Mucosa of stomach (tissue), 1 donor: ENCODE results near the gene XYLT1.

Experiments
- H3K27me3 ChIP-seq: one replicate; pipeline ENCODE4 v1.7.0; 2013; ENCODE audit warnings: mild to moderate bottlenecking, low read length; ENCODE audit not compliant: control insufficient read depth, insufficient read depth
- H3K36me3 ChIP-seq: one replicate; pipeline ENCODE4 v1.7.0; 2013; ENCODE audit warnings: low read length; ENCODE audit not compliant: control insufficient read depth, insufficient read depth
- H3K4me1 ChIP-seq: one replicate; pipeline ENCODE4 v1.7.0; 2013; ENCODE audit warnings: mild to moderate bottlenecking, low read length; ENCODE audit not compliant: control insufficient read depth, insufficient read depth
- H3K4me3 ChIP-seq: one replicate; pipeline ENCODE4 v1.7.0; 2013; ENCODE audit warnings: low read length
- H3K9ac ChIP-seq: one replicate; pipeline ENCODE4 v1.7.0; 2013; ENCODE audit warnings: mild to moderate bottlenecking, low read length, moderate library complexity
- H3K9me3 ChIP-seq: one replicate; pipeline ENCODE4 v1.7.0; 2013; ENCODE audit warnings: mild to moderate bottlenecking, low read length, moderate library complexity; ENCODE audit not compliant: control insufficient read depth
- donor health status: Pancreatic carcinoma.

Gene XYLT1, protein sequence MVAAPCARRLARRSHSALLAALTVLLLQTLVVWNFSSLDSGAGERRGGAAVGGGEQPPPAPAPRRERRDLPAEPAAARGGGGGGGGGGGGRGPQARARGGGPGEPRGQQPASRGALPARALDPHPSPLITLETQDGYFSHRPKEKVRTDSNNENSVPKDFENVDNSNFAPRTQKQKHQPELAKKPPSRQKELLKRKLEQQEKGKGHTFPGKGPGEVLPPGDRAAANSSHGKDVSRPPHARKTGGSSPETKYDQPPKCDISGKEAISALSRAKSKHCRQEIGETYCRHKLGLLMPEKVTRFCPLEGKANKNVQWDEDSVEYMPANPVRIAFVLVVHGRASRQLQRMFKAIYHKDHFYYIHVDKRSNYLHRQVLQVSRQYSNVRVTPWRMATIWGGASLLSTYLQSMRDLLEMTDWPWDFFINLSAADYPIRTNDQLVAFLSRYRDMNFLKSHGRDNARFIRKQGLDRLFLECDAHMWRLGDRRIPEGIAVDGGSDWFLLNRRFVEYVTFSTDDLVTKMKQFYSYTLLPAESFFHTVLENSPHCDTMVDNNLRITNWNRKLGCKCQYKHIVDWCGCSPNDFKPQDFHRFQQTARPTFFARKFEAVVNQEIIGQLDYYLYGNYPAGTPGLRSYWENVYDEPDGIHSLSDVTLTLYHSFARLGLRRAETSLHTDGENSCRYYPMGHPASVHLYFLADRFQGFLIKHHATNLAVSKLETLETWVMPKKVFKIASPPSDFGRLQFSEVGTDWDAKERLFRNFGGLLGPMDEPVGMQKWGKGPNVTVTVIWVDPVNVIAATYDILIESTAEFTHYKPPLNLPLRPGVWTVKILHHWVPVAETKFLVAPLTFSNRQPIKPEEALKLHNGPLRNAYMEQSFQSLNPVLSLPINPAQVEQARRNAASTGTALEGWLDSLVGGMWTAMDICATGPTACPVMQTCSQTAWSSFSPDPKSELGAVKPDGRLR

GRCh38 chr16:17470908-17471718, at the start of gene XYLT1:
Gene XYLT1, minus strand, starts transcription at chr16:17470960. Its CDS starts 164 bp downstream, at chr16:17470796.
- peaks cover 3% of the 10 kb centered on the region for H3K27me3 ChIP-seq

GRCh38 chr16:17520111-17520510, 49.4 kb upstream of the XYLT1 start:
- Histone ChIP-seq H3K36me3 (no peaks in the 10 kb centered on the region), H3K27me3 (peaks cover 4% of the 10 kb centered on the region), H3K4me3 (no peak overlapping the region), H3K4me1 (no peaks in the 10 kb centered on the region), H3K9me3 (no peaks in the 10 kb centered on the region), H3K9ac (no peak overlapping the region)

More at GRCh38 chr16:17470908-17471718, at the start of gene XYLT1:
- peak within 1 kb of the TSS; percentile 66 for H3K4me3 ChIP-seq
- peak within 1 kb of the TSS; percentile 66 for H3K9ac ChIP-seq
- H3K36me3 ChIP-seq: no peaks in the 10 kb centered on the region
- H3K9me3 ChIP-seq: no peaks in the 10 kb centered on the region
- peaks cover 28% of the 10 kb centered on the region for H3K4me1 ChIP-seq

DNA sequence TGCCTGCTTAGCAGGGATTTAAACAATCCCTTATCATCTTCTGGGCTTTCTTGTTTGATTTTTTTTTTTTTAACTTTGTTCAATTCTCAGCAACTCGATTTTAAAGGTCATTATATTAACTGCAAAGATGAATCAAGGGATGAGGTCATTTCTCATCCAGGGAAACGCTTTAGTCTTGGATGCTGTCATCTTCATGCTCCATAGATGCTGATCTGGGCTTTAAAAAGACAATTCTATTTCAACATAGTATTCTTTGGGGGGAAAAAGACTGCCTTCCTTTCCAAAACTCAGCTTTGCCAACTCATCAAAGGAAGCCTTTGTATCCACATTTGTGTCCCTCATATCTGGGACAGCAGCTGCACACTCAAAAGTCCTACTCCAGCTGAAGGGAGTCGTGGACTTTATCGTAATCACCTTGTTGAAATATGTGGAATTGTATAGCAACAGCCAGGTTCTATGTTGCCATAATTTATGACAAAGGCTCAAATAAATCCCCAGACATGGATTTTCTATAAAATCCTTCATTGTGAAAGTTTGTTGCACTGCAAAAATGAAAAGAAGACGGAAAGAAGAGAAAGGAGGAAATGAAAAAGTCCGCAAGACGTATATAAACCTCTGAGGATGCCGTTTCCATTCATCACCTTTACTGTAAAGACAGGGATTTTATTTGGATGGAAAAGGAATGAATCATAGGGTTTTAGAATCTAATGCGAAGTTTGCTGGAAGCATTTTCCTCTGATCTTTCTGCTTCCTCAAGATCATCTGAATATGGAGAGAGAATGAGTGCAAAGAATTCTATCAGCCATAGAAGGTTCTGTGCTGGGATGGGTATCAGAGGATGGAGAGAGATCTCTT, 48.6 kb upstream of the XYLT1 start:
- Histone ChIP-seq H3K4me3 (no peak overlapping the region), H3K9me3 (no peaks in the 10 kb centered on the region), H3K27me3 (peaks cover 4% of the 10 kb centered on the region), H3K4me1 (no peaks in the 10 kb centered on the region), H3K9ac (no peak overlapping the region), H3K36me3 (no peaks in the 10 kb centered on the region)

DNA sequence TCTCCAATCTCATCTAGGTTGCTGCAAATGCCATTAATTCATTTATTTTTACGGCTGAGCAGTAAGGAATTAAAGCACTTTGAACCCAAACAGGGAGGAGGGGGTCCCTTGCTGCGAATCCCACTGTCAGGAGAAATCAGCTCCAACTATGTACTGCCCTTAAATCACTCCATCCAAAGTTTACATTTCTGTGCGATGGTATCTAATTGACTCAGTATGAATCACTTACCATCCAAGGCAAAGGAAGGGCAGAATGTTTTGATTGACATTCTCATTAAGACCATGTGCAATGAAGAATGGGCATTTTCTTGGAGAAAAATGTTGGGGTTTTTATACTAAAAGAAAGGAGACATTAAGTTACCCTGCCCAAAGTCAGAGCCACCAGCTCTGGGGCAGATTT, 47.7 kb upstream of the XYLT1 start:
- H3K36me3 ChIP-seq: no peaks in the 10 kb centered on the region

DNA sequence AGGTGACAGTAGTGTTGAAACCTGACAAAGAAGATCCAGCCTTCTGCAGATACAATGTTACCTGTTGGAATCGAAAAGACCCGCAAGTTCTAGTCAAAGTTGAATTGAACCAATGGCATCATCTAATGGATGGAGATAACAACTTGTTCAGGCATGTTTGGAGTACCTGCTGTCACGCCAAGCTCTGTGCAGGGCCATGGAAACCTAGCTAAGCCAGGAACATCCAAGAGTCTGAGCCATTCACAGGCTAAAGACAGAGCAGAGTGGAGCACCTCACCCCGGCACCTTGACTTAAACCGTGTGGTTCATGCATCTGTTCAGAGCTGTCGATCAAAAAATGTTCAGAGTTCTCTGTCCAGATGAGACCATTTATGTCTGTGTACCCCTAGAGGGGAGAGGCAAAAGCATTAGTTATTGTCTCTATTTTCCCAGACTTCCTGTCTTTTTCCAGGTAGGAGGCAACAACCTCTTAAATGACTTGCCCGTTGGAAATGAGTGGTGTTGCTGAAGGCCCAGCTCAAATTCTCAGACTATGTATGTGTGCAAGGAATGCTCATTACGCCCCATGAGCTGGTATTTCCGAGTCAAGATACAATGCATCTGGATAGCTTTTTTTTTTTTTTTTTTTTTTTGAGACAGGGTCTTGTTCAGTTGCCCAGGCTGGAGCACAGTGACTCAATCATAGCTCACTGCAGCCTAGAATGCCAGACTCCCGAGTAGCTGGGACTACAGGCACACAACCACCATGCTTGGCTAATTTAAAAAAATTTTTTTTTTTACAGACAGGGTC, 44.9 kb upstream of the XYLT1 start:
- no peaks in the 10 kb centered on the region for H3K4me1 ChIP-seq
- no peaks in the 10 kb centered on the region for H3K36me3 ChIP-seq
- no peaks in the 10 kb centered on the region for H3K9me3 ChIP-seq
- no peak overlapping the region for H3K9ac ChIP-seq
- peaks cover under 1% of the 10 kb centered on the region for H3K27me3 ChIP-seq
- no peak overlapping the region for H3K4me3 ChIP-seq

More for the DNA sequence above, 47.7 kb upstream of the XYLT1 start:
- Histone ChIP-seq H3K4me3 (no peak overlapping the region), H3K9ac (no peak overlapping the region), H3K27me3 (peaks cover 4% of the 10 kb centered on the region), H3K9me3 (no peaks in the 10 kb centered on the region), H3K4me1 (no peaks in the 10 kb centered on the region)

GRCh38 chr16:17512636-17513220, 42.0 kb upstream of the XYLT1 start:
- H3K4me1 ChIP-seq: no peaks in the 10 kb centered on the region
- no peak overlapping the region for H3K9ac ChIP-seq
- H3K9me3 ChIP-seq: no peaks in the 10 kb centered on the region
- no peak overlapping the region for H3K4me3 ChIP-seq
- H3K36me3 ChIP-seq: no peaks in the 10 kb centered on the region
- no peaks in the 10 kb centered on the region for H3K27me3 ChIP-seq

DNA sequence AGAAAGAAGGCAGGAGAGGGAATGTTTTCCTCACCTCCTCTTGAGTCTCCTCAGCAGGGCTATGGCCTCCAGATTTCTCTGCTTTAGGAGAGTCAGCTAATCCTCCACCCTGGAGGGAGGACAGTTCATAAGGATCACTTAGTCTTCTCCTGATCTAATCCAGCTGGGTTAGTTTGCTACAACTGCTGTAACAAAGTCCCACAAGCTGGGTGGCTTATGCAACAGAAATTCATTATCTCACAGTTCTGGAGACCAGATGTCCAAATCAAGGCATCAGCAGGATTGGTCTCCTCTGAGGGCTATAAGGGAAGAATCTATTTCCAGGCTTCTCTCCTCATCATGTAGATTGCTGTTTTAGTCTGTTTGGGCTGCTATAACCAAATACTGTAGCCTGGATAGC, 40.6 kb upstream of the XYLT1 start:
- no peaks in the 10 kb centered on the region for H3K9me3 ChIP-seq
- H3K4me1 ChIP-seq: no peaks in the 10 kb centered on the region
- H3K27me3 ChIP-seq: no peaks in the 10 kb centered on the region

GRCh38 chr16:17510567-17510966, 39.8 kb upstream of the XYLT1 start:
- Histone ChIP-seq H3K9me3 (no peaks in the 10 kb centered on the region), H3K4me1 (no peaks in the 10 kb centered on the region), H3K36me3 (no peaks in the 10 kb centered on the region), H3K4me3 (no peak overlapping the region), H3K9ac (no peak overlapping the region), H3K27me3 (no peaks in the 10 kb centered on the region)

More for the DNA sequence above, 40.6 kb upstream of the XYLT1 start:
- Histone ChIP-seq H3K9ac (no peak overlapping the region), H3K4me3 (no peak overlapping the region), H3K36me3 (no peaks in the 10 kb centered on the region)

DNA sequence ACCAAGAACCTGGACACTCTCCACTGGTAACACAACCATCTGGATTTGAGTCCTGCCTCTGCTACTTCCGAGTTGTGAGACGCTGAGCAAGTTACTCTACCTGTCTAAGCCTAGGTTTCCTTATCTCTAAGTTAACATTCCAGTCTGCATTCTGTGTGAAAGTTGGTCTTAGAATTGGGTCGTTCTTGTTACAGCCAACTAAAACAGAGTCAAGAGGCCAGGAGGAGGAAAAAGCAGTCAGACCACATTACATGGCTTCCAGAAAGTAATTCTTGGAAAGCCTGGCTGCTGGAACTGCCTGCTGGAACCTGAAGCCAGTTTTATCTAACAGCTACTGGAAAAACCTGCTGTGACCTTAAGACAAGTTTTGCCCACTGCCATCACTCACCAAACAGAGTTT, 38.4 kb upstream of the XYLT1 start:
- Histone ChIP-seq H3K9me3 (no peaks in the 10 kb centered on the region), H3K4me1 (no peaks in the 10 kb centered on the region), H3K27me3 (no peaks in the 10 kb centered on the region), H3K4me3 (no peak overlapping the region), H3K36me3 (no peaks in the 10 kb centered on the region), H3K9ac (no peak overlapping the region)

GRCh38 chr16:17508303-17508702, 37.5 kb upstream of the XYLT1 start:
- Histone ChIP-seq H3K36me3 (no peaks in the 10 kb centered on the region), H3K9me3 (no peaks in the 10 kb centered on the region), H3K9ac (no peak overlapping the region), H3K27me3 (no peaks in the 10 kb centered on the region), H3K4me1 (no peaks in the 10 kb centered on the region), H3K4me3 (no peak overlapping the region)
